Nephron progenitor cell (in vitro differentiated cells): ENCODE results near the gene ITGAE.

ENCODE experiments used
- DNase-seq: peaks from one replicate; pipeline ENCODE4 v3.0.0; 2021
- H3K27ac Mint-ChIP-seq: 2 replicates; pipeline ENCODE4 v1.8.0; 2021; ENCODE audit warnings: mild to moderate bottlenecking, moderate library complexity, mixed read lengths
- H3K27me3 Mint-ChIP-seq: 2 replicates; pipeline ENCODE4 v1.8.0; 2021; ENCODE audit warnings: mild to moderate bottlenecking, low read depth, mixed read lengths; ENCODE audit not compliant: poor library complexity
- H3K36me3 Mint-ChIP-seq: 2 replicates; pipeline ENCODE4 v1.8.0; 2021; ENCODE audit warnings: low read depth, mixed read lengths
- H3K4me1 Mint-ChIP-seq: 2 replicates; pipeline ENCODE4 v1.8.0; 2021; ENCODE audit warnings: mixed read lengths
- H3K4me3 Mint-ChIP-seq: 2 replicates; pipeline ENCODE4 v1.8.0; 2021; ENCODE audit warnings: mild to moderate bottlenecking, moderate library complexity, mixed read lengths
- H3K9me3 Mint-ChIP-seq: 2 replicates; pipeline ENCODE4 v1.8.0; 2021; ENCODE audit warnings: mild to moderate bottlenecking, moderate library complexity, mixed read lengths
- TF ChIP-seq, protein P1 (sequence below): fragments of 200-600 bp; sonication (generic); IDR thresholded peaks from 2 replicates; pipeline ENCODE4 v1.5.0; 2021; ENCODE audit warnings: antibody characterized with exemption

ITGAE gene

DNA sequence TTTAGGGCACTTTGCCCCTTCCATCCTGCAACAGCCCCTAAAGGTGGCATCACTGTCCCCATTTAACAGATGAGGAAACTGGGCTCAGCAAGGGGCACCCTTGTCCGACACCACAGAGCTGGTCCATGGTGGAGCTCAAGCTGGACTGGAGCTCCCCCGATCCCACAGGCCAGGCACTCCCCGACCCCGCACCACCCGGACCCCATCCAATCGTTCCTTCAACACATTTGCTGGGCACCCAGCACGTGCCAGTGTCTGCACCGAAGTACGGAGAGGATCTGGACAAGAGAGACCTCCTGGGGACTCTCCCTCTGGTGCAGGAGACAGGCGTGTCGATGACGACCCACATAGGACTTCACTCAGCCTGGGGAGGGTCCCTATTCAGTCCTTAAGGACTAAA, 119.0 kb downstream of the ITGAE start:
- Mint-ChIP-seq H3K4me3 (no peak overlapping the region), H3K4me1 (peaks cover 12% of the 10 kb centered on the region), H3K27me3 (peaks cover 25% of the 10 kb centered on the region), H3K27ac (no peak overlapping the region), H3K9me3 (no peaks in the 10 kb centered on the region), H3K36me3 (no peaks in the 10 kb centered on the region)
- DNase-seq, result no peak
- TF ChIP-seq, protein P1, sequence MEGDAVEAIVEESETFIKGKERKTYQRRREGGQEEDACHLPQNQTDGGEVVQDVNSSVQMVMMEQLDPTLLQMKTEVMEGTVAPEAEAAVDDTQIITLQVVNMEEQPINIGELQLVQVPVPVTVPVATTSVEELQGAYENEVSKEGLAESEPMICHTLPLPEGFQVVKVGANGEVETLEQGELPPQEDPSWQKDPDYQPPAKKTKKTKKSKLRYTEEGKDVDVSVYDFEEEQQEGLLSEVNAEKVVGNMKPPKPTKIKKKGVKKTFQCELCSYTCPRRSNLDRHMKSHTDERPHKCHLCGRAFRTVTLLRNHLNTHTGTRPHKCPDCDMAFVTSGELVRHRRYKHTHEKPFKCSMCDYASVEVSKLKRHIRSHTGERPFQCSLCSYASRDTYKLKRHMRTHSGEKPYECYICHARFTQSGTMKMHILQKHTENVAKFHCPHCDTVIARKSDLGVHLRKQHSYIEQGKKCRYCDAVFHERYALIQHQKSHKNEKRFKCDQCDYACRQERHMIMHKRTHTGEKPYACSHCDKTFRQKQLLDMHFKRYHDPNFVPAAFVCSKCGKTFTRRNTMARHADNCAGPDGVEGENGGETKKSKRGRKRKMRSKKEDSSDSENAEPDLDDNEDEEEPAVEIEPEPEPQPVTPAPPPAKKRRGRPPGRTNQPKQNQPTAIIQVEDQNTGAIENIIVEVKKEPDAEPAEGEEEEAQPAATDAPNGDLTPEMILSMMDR, result no peak

DNA sequence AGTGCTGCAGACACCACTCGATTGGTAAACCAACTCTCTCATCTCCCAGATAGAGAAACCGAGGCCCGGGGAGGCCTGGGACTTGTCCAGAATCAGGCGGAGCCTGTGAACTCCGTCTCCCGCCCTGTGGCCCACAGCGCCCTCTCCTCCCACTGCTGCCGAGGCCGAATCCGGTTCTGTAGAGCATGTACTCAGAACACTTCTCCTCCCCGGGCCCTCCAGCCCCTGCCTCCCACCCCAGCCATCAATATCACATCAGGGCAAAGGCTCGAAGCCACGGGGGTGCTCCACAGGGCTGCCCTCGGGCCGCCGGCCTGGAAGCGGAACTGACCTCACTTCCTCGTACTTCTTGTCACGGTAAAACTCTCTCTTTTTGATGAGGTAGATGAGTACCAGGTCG, 119.4 kb downstream of the ITGAE start:
- Mint-ChIP-seq H3K36me3 (no peaks in the 10 kb centered on the region), H3K27me3 (peaks cover 25% of the 10 kb centered on the region), H3K9me3 (no peaks in the 10 kb centered on the region), H3K4me1 (peaks cover 12% of the 10 kb centered on the region), H3K27ac (no peak overlapping the region), H3K4me3 (no peak overlapping the region)
- TF ChIP-seq, protein P1, result no peak
- DNase-seq, result no peak

DNA sequence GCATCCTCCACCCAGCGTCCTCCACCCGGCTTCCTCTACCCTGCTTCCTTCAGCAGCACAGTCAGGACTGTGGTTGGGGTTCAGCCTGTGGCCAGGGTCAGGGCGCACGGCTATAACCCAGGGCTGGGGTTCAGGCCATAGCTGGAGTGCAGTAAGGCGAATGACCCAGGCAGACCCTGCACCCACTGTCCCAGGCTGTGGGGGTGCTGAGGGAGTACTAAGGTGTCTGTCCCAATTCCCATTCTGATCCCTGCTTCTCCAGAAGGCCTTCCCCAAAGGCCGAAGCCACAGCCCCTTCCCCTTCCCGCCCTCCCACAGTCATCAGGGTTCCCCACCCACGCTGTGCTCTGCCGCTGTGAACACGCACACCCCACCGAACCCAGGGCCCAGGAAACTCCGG, 119.9 kb downstream of the ITGAE start:
- Mint-ChIP-seq H3K27me3 (peaks cover 25% of the 10 kb centered on the region), H3K36me3 (no peaks in the 10 kb centered on the region), H3K27ac (no peak overlapping the region), H3K4me3 (no peak overlapping the region), H3K4me1 (peaks cover 15% of the 10 kb centered on the region), H3K9me3 (no peaks in the 10 kb centered on the region)
- TF ChIP-seq, protein P1, result no peak
- no peak for DNase-seq

DNA sequence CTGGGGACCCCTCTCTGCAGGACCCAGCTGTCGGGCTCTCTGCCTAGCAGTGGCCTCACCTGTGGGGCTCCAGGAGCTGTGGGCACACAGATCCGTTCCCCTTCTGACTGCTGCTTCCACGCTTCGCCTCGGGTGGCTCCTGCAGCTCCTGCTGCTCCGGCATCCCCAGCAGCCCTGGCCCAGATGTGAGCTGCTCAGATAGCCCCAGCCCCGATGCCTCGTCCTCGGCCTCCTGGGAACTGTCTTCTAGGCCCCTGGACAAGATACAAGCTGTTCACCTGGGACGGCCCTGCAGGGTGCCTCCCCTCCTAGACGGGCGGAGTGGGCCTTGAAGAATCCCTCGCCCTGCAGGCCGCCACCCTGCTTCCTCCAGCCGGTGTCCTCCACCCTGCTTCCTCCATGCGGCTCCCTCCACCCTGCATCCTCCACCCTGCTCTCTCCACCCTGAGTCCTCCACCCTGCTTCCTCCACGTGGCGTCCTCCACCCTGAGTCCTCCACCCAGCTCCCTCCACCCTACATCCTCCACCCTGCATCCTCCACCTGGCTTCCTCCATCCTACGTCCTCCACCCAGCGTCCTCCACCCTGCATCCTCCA, 121.4 kb downstream of the ITGAE start:
- Mint-ChIP-seq H3K27me3 (peaks cover 29% of the 10 kb centered on the region), H3K9me3 (no peaks in the 10 kb centered on the region), H3K4me3 (no peak overlapping the region), H3K4me1 (peaks cover 21% of the 10 kb centered on the region), H3K36me3 (no peaks in the 10 kb centered on the region), H3K27ac (no peak overlapping the region)
- DNase-seq, result no peak
- TF ChIP-seq, protein P1, result no peak

DNA sequence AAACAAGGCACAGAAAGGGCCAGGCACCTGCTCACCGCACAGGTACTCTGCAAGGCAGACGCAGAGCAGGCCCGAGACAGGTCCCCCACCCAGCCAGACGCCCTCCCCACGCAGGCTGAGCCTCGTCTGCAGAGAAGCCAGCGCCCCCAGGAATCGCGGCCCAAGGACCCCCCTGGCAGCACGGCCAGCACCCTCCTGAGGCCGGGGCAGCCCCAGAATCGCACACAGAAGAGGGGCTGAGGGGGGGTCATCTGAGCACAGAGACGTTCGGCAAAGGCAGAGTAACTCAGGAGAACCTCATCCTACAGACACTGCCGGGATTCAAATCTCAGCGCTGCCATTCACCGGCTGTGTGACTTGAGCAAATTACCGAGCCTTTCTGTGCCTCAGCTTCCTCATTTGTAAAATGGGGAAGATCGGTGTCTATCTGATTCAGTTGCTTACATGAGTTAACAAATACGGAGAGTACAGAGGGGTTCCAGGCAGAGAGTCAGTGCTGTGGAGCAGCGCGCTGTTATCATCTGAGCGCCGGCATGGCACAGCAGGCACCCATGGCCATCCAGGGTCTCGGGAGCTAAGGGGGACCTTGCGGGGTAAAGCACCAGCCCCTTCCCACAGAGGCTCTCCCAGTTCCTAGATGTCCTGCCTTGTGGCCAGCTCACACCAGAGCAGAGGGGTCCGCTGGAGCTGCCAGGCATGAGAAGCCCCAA, 122.0 kb downstream of the ITGAE start:
- no peaks in the 10 kb centered on the region for H3K36me3 Mint-ChIP-seq
- H3K27ac Mint-ChIP-seq, result no peak overlapping the region
- DNase-seq, result no peak
- H3K9me3 Mint-ChIP-seq, result no peaks in the 10 kb centered on the region
- H3K27me3 Mint-ChIP-seq, result peaks cover 29% of the 10 kb centered on the region
- peaks cover 26% of the 10 kb centered on the region for H3K4me1 Mint-ChIP-seq
- H3K4me3 Mint-ChIP-seq, result no peak overlapping the region
- TF ChIP-seq, protein P1, result no peak
